ENCODE results near the gene NRP1.

The NRP1 gene

DNA sequence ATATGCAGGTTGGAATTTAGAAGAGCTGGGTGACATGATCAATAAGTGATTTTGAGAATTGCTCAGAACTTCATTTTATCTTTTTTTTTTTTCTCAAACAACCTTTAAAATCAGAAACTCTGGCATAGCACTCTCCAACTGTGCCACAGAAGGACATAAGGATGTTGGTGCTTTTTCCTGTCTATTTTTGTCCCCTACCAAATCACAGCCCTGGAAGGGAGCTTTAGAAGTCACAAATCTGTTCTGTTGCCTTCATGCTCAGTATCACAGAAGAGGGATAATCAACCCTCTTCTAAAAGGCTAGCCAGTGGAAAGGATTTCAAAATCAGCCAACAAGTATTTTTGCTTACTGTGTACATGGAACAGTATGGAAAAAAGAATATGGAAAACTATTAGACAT is 14.8 kb upstream of the NRP1 start:
- no peak for DNase-seq (ENCODE audit: low read depth)

DNA sequence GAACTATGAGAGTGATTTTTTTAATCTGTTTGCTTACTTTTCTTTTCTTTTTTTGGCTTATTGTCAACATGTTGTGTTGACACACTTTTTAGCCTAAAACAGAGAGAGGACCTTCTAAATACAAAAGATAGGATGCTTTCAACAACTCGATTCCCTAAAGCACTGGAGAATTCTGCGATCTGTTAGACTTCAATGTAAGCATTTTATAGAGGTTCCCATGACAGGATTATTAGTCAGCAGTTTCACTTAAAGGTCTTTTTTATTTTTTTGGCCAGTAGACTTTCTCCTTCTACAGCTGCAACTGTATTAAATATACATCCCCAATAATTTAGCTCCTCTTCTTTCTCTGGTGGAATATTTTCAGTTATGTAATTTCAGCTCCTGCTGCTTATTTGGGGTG is 12.7 kb upstream of the NRP1 start:
- DNase-seq (ENCODE audit: low read depth) = no peak

GRCh38 chr10:33345236-33345635 is 10.8 kb upstream of the NRP1 start:
- DNase-seq (ENCODE audit: low read depth) = no peak

DNA sequence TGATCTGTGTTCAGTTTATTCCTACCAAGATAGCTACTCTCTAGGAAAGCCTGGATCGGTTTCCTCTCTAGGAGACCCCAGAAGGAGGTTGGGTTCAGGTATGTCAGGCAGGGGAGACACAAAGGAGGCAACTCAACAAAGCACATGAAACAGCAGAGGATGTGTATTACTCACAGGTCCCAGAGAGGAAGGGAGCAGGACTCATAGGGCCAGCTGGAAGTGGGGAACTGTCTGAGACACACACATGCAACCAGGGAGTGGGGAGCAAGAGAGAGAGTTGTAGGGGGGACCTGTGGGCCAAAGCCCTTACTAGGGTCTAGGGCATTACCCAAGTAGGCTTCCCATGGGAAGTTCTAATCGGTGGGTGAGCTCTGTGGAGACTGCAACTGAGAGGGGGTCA is 10.2 kb upstream of the NRP1 start:
- no peak for DNase-seq (ENCODE audit: low read depth)

DNA sequence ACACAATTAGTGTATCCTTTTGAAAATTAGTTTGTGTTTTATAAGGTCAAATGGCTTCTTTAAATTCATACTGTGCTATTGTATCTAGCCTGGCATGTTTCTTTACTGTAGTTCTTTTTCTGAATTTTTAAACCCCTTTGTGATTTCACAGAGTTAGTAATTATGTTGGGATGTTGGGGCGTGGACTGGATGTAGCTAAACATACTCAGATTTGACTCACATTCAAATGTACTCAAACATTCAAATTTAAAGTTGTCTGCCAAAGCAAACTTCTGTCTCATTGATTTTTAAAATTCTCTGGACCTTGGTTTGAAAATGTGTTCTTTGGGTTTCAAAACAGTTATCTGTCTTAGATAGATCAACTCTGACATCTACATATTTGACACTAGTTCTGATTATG is 7.2 kb upstream of the NRP1 start:
- no peak for DNase-seq (ENCODE audit: low read depth)

DNA sequence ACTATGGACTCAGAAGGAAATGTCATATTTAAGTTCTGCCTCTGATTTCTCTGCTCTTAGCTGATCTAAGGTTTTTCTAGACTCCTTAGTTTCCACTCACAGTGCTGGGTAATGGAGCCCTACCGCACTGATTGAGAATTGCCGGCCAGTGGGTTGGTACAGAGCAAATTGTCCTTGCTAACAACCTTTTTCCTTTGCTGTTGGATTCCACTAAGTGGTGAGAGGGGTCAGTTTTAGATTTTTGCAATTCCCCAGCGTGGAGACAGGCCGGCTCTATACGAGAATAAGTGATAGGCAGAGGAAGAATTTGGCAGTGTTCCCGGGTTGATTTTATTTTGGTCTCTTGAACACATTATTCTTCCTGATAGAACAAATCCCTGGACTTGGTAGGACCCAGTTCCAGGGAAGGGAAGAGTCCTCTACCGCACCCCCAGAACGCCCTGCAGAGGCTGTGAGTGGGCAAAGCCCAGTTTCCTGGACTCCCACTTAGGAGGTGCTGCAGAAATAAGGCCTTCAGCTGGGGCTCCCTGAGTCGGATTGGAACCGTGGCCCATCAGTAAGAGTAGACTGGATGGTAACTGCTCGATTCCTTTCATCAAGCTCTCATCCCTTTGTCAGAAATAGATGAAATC is 3.0 kb upstream of the NRP1 start:
- DNase-seq (ENCODE audit: low read depth) = no peak

DNA sequence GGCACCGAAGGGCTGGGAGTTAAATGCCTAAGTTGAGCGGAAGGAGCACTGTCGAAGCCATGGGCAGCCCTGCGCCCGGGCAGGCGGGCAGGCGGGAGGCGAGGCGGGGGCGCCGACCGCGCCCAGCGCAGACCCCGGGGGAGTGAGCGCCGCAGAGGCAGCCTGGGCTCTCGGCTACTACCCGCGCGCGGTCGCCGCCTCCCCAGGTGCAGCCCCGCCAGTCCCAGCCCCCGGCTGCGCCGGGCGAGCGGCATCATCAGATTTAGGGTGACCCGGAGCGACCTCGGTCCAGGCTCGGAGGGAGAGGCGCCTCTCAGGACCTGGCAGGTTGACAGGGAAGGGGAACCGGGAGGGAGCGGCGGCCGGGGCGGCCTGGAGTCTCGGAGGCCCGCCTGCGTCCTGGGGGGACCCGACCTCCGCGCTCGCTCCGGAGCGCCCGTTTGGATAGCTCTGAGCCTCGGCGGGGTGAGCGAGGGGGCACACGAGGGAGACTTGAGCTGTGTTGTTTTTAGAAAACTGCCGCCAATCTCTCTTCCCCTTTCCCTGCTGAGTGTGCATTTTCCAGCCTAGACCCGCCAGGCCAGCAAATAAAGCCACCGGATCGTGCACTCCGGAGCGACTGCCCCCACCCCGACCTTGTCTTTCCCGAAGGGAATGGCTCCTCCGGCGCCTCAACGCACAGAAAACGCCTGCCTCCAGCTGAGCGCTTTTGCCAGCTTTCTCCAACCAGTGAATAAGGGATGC is 2.3 kb upstream of the NRP1 start:
- DNase-seq (ENCODE audit: low read depth) = no peak

DNA sequence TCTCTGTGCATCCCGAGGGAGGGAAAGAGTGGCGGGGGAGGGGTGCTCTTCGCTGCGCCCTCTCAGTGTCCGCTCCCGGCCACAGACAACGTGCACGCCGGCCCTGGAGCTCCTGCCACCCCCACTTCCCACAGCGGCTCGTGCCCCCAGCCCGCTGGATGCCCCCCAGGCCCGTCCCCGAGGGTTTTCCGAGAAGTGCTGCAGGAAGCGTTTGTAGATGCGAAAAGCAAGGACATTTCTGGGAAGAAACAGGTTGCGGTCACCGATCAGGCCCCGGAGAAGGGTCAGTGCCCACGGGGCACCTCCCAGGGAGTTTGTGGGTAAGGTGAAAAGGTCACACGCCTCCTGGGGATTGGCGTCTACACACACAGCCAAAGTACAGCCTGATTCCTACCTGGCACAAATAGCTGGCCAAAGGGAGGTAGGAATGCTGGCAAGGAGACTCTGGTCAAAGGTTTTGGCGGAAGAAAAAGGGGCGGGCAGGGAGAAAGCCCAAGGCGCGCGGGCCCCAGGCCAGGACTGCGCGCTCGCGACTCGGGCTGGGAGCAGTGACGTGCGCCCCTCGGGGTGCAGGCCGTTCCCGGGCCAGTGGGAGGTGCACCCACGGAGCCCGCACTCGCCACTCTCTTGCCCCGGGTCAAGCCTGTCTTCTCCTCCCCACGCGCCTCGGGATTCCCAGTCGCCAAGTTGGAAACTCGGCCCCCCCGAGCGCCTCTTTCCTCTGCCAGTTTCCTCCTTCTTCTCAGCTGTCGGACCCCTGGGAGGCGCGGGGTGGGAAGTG is 1.5 kb upstream of the NRP1 start:
- no peak for DNase-seq (ENCODE audit: low read depth)

GRCh38 chr10:33335551-33335800 is 1.0 kb upstream of the NRP1 start:
- no peak for DNase-seq (ENCODE audit: low read depth)

GRCh38 chr10:33334805-33335550 is 511 bp upstream of the NRP1 start:
- DNase-seq (ENCODE audit: low read depth) = no peak

DNA sequence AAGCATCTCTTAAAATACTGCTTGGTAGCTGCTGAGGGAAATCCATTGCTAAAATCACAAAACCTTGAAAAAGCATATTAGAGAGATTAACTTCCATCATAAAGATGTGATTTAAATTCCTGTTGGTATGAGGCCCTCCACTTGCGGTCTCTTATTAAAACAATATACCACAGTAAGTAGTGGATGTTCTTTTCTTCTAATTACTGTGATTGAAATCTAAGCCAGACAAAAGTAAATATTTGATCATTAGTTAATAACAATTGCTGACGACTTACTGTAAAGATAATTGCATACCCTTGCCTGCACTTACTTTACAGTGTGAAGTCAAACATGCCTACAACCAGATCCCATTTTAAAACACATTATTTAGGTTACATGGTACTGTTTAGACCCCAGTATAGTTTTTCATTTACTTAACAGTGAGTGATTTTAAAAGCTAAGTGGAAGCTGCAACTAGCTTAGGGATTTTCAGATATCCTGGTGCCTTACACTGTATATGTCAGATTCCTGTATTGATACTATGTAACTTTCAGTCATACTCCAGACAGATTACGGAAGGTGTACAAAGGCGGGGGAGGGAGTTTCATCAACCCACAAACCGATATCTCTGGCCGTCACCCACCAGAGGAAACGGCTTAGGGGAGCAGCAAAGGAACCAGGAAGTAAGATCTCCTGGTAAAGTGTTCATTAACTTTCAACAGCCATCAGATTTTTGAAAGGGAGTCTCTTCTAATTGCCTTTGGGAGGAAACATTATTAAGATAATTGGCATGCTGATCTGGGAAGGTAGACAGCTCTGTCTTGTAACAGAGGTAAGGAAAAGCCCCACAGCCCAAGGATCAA is 986 bp downstream of the NRP1 start:
- DNase-seq (ENCODE audit: low read depth) = no peak

DNA sequence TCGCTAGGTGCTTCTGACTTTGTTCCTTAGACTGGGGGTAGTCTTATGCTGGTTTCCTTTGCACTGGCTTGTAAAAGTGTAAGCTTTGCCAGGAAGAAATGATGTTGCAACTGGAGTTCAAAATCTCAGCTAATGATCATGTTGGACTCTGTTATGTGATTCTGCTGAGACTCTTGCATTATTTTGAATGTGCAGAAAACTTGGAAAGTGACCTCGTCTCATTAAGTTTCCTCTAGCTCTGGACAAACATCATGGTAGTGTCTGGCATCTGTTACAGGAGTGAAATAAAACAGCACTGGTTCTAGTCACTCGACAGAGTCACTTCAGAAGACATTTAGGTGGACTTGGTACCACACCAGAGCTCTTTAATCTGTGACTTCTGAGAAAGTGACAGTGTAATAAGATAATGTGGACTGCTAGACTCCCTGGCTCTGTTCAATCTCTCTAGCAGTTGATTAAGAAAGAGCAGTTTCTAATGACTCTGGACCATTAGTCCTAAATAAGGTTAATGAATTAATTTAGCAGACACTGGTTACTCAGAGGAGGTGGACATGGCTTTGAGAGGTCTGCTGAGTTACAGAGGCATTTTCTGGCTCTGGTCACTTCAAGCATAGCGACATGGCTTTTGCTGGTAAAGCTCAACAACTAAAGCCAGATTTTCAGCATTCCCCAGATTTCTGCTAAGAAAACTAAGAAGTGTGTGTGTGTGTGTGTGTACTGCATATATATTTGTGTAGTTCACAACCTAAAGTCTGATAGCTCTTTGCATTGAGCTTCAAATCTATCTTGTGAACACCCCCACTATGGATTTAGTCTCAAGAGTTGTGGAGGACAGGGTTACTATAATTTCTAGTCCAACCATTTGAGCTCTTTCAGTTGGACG is 2.0 kb downstream of the NRP1 start:
- no peak for DNase-seq (ENCODE audit: low read depth)

- DNase-seq (ENCODE audit: low read depth) = no peak
These were observed 3.1 kb downstream of the NRP1 start for GRCh38 chr10:33331379-33331694.

DNA sequence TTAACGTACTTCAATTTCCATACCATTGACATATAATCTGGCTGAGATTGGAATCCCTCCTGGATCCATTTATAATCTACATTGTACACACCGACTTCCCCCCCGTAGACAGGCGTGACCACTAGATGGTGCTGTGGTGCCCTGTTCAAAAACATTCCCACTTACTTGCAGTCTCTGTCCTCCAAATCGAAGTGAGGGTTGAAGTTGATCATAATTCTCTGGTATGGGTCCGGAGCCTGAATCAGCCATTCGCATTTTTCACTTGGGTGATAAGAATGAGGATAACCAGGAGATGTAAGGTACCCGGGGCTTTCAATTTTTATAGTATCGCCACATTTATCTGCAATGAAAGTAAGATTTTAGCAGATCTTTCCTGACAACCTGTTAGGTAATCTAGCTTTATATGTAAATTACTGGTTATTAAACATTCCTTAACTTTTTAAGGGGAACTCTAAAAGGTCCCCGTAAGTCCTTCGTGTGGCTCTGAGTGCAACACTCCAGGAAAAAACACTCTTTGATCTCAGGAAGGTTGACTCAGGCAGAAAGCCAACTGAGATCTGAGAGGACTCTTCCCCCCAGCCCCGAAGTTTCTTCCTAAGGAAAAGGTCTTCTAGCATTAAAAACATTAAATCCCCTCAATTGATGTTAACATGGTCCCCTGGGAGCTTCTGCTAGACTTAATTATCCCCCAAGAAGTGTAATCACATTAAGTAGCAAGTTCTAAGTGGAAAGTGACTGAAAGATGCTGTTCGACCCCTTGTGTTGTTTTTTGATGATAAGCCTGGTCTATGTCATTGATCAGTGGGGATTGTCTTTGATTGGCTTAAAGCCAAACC is 3.7 kb downstream of the NRP1 start:
- no peak for DNase-seq (ENCODE audit: low read depth)

DNA sequence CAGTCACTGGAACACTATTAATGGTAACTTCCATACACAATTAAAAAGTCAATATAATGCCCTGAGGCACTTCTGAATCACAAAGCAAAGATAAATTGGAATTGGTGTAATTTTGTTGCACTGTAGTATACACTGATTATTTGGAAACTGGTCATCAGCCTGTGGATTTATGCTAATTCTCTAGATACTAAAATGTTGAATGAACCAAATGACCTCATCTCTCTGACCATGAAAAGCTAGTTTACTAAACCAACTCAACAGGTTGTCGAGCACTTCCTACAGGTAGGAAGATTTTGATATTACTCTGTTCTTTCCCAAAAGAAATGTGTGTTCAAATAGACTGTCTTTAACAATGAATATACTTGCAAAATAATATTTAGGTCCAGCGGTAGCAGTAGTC is 5.3 kb downstream of the NRP1 start:
- DNase-seq (ENCODE audit: low read depth) = no peak

DNA sequence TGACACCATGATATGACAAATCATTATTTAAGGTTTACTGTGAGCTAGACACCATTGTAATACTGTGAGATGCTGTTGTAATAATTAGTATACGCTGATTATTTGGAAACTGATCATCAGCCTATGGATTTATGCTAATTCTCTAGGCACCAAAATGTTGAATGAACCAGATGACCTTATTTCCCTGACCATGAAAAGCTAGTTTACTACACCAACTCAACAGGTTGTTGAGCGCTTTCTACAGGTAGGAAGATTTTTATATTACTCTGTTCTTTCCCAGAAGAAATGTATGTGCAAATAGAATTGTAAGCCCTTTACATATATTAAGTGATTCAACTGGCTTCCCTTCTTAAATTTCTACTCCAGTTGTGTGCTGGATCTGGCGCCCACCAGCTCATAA is 6.2 kb downstream of the NRP1 start:
- no peak for DNase-seq (ENCODE audit: low read depth)

DNA sequence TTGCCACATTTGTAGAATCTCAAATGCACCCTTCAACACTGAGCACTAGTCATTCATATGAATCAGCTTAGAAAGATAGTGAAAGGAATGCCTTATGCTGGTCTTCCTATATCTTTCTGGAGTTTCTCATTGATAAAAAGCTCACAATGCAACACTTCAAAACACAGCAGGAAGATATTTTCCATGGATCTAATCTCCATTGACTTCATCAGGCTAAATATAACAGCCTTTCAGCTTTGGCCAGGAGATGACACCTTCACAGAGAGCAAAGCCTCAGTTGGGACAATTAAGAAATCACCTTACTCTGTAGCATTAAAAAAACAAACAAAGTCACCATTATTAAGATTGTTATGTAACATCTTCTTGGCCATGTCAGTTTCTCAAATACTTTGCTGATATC is 6.7 kb downstream of the NRP1 start:
- DNase-seq (ENCODE audit: low read depth) = no peak

- no peak for DNase-seq (ENCODE audit: low read depth)
These were observed 7.5 kb downstream of the NRP1 start for GRCh38 chr10:33326933-33327332.

DNA sequence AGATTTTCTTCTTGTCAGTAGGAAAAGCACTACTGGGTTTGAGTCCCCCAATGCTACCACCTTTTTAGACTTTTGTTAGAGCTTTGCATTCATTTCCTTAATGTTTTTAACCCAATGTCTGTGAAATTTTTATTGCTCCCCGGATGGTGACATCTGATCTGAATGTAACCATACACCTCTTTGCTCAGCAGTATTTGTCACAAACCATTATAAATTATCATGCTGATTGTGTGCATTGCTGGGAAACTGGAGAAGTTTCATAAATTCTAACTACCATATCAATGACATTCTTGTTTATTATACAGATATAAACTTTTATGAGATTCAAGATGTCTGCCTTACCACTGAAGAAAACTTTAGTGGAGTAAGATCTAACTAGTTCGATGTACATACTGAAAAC is 8.5 kb downstream of the NRP1 start:
- no peak for DNase-seq (ENCODE audit: low read depth)

- no peak for DNase-seq (ENCODE audit: low read depth)
These were observed 10.7 kb downstream of the NRP1 start for GRCh38 chr10:33323721-33324120.
